Superior temporal gyrus (tissue), 1 donor: Measurements from ENCODE around the gene PIEZO2.
"Not testable (repeated sequence)": the region's sequence is repeated elsewhere in the genome, so short reads cannot be mapped to it uniquely, and the experiment has no call there.

Source experiments
- DNase-seq: peaks from one replicate; pipeline ENCODE4 v3.0.0-alpha.2; 2016; ENCODE audit errors: extremely low spot score

Gene PIEZO2

DNA sequence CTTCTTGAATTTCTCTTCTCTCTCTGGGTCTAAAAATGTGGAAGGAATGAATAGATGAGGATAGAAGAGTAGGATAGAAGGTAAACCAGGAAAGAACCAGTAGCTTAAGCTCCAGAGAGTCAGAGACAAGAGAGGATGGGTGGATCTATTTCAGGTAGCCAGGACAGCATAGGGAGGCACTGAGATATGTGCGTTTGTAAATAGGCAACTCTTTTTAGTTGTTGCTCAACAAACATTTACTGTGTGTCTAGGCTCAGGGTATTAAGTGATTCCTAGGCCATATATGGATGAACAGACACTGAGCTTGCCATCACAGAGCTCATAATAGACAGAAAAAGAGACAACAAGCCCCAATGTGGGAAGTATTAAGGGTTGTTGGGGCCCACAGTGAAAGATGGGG, 463.1 kb downstream of the PIEZO2 start:
- DNase-seq = no peak

DNA sequence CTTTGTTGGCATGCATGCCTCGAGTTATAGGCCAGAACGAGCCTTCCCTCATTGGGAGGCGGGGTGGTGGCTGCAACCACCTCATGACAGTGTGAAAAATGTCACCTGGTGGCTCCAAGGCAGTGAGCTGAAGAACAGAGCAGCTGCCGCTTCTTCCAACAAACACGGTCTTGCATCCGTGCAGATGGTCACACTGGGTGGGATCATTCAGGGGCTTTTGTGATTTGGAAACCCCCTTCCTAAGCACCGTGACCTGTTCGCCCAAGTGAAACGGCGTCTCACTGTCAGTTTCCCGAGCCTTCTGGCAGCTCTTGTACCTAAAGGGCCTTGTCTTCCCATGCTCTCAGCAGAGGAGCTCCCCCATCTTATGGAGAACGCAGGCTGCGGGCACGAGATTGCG, 463.9 kb downstream of the PIEZO2 start:
- DNase-seq = no peak

DNA sequence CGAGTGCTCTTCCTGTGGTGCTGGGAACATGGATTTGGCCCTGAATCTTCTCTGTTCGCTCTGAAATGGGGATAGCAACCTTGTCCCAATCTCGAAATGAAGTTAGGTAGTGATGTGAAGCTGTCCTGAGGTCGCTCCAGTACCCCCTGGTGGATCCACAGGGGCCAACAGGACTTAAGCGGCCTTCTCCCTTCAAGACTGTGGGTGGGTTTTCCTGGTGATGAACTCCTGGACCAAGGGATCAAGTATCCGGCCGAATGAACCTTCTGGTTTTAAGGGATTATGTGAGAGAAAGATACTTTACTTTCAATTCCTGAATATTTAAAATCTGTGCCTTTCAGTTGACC, 467.0 kb downstream of the PIEZO2 start:
- DNase-seq = no peak

DNA sequence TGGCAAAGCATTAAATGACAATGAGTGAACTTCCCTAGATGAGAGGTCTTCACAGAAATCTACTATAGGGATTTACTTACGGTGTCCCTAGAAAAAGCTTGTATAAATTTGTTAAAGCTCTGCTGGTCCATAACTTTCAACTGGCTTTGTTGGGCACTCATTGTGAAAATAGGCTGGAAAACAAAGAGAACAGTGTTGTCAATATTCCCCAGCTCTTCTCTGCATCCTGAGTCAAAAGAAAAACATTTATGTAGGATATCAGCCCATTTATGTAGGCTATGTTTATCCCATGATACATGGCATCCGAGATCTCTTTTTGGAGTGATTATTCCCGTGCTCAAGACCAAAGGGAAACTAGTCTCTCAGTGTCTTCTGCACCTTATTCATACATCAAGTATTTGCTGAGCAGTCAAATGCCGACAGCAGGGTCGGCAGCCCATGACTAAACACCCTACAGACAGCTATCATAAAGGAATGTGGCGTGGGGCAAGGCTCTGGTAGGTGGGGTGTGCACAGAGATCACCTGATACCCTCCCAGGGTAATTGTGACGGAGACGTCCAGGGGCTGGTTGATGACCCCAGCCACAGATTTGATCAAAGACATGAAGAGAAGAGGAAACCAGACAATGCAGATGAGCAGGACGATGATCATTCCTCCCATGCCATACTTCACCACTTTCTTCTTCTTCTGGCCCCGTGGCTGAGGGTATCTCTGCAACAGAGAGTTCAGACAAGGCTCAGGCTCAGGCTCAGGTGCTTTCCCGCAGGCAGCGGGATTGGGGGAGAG, 467.6 kb downstream of the PIEZO2 start:
- DNase-seq = peak; percentile 26

DNA sequence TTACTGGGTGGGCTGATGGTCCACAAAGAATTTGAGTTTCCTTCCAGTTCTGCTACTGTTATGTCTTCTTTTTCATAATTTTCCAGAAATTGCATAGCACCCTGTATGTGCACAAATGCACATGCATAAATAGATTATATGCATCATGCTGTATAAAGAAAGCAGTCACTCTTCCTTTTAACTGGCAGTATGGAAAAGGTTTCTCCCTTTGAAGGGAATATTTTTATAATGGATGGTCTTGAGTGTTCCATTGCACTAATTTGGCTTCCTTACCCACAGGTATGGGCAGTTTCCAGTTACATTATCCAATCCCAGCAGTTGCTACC, 469.1 kb downstream of the PIEZO2 start:
- DNase-seq = no peak

DNA sequence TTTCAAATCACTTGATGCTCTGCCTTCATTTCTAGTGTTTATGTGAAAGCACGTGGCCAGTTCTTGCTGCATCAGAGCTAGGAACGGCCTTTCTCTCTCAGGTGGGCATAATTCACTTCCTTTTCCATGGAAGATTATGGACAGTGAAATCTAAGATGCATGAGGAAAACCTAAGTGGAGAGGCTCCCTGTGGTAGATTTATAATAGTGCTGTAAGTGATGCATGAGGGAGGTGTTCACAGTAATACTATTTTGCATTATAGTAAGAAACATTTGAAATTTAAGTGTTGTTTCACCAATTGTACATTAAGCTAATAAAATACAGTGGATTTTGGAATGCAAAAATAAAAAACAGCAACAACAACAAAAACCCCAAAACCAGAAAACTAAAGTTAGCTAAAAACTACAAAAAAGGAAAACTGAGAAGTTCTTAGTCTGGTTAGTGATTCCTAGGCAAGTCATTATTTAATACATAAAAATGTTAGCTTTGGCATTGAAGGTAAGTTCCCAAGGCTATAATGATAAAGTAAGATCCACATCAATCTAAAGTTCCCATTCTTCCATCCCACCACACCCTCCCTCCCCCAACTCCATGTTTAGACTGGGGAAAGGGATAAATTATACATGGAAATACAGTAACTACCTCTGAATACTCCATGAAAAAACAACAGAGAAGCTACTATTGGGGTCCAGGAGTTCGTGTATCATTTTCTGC, 469.7 kb downstream of the PIEZO2 start:
- DNase-seq = no peak

DNA sequence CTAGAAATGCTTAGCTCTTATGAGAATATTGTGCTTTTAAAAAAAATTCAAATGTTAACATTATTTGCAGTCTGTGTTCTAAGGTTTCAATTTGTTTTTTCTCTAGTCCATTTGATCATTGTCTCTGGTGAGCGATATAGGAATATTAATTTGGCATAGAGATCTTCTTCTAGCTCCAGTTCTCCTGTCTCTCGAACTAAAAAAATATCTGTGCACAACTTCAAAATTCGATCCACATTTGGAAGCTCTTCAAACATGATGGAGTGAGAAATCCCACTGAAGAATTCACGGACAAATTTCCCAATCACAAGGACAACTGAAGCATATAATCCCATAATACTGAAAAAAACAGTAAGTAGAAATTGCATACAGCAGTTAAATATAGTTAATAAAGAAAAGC, 477.9 kb downstream of the PIEZO2 start:
- DNase-seq = no peak

DNA sequence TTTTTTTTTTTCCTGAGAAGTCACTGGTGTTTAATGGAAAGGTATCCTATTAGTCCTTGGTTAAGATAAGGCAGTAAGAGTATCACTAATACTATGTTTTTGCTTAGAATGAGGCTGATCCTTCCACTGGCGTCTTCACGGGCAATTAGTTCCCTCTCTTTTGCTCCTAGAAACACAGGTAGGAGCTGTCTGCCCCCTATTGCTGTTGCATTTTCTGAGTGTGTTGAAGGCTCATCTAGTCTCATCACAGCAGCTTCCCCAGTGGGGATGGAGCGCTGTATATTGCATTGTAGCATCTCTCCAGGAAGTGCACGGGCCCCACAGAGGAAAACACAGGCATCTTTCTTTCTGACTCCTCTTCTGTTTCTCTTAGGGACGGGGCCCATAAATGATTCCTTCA, 478.5 kb downstream of the PIEZO2 start:
- DNase-seq = no peak

DNA sequence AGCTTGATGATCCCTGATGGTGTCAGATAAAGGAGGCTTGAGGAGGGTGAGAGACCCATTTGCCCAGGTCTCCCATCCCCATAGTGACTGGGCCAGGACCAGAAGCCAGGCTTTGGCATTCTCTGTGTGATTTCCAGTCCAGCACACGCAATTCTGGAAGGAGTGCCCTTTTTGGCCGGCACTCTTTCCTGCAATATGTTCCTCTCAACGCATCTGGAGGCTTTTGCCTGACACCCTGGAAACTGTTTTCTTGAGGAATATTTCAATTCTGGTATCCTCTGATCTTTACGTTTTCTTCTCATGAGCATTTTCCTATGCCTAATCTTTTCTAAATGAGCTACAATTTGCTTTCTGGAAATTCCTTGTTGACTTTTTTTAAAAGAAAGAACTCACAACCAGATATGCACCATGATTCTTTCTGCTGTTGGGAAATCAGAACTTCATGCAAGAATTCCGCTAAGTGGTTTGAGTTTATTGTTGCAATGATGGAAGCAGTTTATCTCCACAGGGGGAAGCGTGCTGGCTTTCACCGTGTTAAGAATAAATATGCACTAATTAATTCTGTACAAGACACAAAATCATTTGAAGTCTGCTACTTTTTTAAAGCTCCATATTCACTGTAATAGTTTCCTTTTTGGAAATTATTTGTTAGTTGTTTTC, 479.8 kb downstream of the PIEZO2 start:
- no peak for DNase-seq

DNA sequence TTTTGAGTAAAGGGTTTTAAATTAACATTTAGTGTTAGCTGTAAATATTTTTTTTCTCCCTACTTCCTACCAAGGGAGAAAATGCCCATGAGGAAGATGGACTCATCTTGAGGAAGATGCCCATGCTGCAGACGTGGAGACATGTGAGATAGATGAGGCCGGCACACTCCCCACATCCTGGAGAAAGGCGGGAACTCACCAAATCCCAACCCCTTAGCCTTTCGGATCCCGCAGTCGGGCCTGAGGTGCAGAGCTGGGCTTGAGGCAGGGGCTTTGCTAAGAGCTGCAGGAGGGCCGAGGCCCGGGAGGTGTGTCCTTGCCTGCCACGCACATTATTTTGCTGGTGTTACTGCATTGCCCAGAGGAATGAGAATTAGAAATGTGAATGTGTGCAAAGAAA, 485.6 kb downstream of the PIEZO2 start:
- no peak for DNase-seq

DNA sequence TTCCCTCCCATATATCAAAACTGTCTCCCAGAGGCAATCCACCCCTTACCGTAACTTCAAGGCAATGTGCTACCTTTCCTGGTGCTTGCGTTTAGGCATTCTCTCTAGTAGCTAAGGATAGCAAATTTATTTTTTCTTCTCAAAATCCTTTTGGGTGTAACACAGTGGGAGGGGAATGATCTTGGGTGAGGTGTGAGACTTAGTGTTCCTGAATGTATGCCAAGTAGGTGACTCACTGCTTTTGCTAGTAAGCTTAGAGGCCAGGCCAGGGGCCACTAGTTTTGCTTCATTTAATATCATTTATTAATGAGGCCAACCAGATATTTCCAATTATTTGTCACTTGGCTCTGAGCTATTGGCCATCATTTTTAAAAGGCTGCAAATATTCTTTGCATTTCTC, 488.1 kb downstream of the PIEZO2 start:
- no peak for DNase-seq

DNA sequence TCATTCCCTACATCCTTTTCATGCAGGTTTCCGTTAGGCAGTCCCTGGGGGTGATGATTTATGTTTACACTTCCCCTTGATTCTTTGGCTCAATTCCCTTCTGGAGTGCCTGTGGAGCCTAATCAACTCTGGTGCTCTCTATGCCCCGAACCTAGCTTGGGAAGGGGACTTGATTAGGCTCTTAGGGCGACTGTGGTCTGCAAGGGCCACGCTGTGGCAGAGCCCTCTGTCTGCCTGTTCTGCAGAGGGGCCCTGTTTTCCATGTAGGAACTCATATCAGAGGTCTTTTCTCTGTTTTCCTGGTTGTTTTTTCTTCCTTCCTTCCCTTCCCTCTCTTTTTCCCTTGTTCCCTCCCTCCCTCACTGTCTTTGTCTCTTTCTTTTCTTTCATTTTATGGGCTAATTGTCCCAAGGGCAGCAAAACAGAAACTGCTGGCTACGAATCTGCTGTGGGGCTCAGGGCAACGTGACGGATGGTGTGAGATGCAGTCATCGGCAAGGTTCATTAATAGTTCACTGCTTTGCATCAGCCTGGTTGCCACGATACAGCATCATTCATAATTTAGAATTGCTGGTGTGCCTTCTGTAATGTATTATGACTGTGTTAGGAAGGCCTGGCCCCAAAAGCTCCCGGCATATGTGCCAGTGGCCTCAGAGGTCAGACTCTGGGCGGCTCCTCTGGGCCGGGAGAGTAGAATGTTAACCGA, 489.0 kb downstream of the PIEZO2 start:
- DNase-seq = no peak

DNA sequence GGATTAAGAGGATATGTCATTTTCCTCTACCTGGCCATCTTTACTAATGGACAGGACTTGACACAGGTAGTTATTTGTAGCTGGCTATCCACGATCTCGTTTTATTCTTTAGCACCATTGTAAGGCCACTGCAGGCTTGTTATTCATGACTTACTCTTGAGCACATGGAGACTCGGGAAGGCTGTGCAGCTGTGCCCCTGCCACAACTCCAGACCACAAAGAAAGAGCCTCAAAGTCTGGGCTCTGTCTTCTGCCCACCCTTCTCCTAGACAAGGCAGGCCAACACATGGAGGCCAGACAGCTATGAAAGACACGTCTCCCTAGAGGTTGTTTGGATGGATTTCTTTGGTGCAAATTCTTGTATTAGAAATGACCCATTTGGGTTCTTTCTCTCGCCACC, 489.8 kb downstream of the PIEZO2 start:
- no peak for DNase-seq

DNA sequence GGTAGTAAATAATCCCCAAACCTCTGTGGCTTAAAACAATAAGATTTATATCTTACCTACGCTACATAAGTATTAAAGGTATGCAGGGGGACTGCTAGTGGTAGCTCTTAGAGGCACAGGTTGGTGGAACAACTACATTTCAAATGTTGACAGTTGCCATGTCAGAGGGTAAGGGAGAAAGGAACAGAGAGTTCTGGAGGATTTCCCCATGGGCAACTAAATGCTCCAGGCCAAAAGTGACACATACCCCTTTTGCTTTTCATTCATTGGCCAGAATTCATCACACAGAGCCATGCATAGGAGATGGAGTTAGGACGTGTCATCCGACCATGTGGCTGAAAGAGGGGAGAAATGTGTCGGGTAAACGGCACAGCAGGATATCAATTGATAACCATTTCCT, 490.4 kb downstream of the PIEZO2 start:
- DNase-seq = no peak

DNA sequence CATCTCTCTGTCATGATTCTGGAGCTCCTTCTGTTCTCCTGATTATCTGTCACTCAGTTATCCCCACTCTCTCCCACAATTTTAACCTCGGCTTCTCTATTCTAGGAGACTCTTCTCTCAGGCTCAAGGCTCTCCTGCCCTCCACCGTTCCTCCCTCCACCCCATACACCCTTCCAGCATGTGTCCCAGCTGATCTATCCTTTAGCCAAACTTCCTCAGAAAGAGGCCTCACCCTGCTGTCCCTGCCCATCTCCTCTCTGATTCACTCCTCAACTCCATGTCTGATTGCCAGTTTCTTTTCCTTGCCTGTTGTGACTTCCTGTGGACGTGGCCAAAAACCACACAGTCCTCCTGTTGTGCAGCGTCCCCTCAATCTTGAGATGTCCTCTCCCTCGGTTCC, 505.4 kb downstream of the PIEZO2 start:
- DNase-seq = not testable (repeated sequence)

DNA sequence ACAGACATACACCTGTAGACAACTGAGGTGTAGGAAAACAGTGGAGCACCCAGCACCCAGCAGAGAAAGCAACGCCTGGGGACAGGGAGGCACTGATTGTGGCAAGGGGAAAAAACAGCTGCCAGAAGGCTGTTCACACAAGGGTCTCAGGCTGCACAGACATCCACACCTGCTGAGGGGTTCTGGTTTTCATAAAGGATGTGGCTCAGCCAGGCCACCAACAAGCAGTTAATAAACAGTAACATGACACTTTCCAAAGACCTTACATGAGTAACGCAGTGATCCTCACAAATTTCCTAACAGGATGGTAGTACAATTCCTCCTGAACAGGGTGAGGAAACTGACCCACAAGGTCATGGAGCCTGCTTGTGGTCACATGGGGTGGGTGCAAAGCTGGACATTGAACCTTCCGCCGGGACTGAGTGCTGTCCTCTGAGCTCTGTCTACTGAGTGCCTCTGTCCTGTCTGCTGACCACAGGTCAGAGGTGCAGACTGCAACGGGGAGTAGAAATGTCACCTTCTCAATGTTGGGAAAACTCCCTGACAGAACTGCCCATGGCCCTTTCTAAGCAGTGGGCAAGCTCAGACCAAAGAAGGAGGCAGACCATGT, 506.3 kb downstream of the PIEZO2 start:
- DNase-seq = not testable (repeated sequence)

DNA sequence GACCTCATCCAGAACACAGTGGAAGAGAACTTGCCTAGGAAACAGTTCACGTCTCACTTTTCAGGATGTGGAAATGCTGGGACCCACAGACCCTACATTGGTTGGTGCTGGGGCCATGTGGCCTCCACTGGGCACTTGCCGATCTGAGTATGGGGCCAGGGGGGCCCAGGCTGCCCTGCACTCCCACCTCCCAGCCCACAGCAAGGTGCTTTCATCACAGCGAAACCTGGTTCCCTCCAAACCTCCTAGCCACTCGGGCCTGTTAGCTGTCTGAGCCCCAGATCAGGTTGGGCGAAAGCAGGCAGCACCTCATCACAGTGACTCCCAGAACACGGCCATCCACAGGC, 510.9 kb downstream of the PIEZO2 start:
- DNase-seq = not testable (repeated sequence)

DNA sequence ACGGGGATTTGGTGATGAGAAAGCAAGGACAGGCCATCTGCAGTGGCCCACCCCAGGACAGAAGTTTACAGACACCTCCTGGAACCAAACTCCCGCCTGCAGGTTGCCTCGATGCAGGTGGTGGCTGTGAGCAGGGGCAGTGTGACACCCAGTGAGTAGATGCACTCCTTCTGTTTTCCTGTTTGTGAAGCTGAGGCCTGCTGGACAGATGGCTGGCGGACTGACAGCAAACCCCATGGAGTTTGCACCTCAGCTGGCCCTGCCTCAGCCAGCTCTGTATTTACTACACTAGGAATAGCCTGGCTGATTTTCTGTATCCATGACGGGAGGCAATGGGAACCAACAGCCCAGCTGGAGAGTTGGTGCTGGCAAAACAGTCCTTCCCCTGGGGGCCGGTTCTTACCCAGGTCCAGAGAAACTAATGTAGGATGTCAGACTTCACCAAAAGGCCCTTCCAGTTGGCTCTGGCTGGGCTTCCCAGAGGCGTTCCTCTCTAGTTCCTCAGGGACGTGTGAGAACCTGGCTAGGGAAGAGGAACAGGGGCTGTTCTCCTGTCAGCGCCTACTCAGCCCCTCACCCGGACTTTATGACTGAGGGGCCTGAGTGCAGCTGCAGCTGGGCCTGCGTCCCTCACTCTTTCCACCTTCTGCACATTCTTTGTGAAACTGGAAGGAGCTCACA, 511.4 kb downstream of the PIEZO2 start:
- not testable (repeated sequence) for DNase-seq

DNA sequence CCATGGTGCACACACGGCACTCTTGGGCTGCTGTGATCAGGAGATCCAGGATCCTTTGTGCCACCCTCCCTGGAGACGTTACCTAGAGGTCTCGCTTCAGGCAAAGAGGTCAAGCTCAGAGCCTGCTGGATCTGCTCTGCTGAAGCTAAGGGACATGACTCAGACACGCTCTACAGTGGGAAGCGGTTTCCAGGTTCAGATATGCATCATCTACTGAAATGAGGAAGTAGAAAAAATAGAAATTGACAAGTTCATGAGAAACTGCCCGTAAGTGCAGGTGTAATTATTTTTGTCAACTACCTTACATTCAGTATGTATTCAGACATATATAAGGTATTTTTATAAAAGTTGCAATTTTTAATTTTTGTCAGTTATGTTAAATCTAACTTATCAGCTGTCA, 520.3 kb downstream of the PIEZO2 start:
- not testable (repeated sequence) for DNase-seq

DNA sequence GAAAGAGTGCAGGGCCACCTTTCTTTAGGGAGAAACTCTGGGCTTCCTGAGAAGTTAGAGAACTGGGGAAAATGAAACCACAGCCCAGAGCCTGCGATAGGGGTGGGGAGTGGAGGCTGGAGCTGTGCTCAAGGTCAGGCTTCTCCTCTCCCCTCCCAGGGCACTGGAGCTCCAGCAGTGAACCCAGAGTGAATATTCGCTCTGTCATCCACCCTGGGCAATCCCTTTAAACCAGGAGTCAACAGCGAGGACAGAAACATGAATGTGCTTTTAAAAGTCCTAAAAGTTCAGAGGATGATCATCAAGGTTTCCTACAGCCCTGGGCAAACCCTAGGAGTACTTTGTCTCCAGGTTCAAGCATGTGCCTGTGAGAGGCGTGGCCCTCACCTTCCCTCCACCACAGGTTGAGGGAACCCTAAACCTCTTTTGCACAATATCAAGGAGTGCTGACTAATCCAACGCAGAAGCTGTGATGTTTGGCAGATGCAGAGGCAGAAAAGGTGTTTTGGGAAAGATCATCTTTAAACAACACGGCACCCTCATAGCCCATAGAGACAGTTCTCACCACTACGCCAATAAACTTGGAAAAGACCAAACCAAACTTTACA, 522.7 kb downstream of the PIEZO2 start:
- DNase-seq = not testable (repeated sequence)

DNA sequence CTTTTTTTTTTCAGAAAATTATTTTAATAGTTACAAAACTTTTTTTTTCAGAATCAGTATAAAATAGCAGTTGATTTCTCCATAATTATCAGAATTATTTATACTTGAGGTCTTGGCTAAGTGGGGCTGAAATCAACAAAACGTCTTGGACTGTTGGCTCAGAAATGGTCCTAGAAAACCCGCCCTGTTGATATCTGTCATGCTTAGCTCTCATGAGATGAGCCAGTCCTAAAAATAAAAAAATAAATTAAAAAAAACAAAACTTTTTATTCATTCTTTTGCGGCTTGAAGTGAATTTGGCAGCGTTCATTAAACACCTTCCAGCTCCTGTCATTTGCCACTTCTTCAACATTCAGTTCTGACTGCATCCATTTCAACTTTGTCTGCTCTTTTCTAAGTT, 525.8 kb downstream of the PIEZO2 start:
- not testable (repeated sequence) for DNase-seq
